Measurements from ENCODE around the gene TESK2.

Gene TESK2

GRCh38 chr1:45334308-45335245 lies 156.4 kb downstream of the TESK2 start:
- Histone ChIP-seq H3K36me3 (peaks cover 29% of the 10 kb centered on the region), H3K4me3 (ENCODE audit: low read depth in 1 of 2, low read length in 1 of 2) (no peak overlapping the region), H3K27ac (no peak overlapping the region), H3K27me3 (no peaks in the 10 kb centered on the region), H3K4me1 (ENCODE audit: control insufficient read depth in 1 of 2, insufficient read depth in 1 of 2, low read depth in 1 of 2, low read length in 1 of 2) (peaks cover 13 to 14% of the 10 kb centered on the region in 2 experiments), H3K9me3 (no peaks in the 10 kb centered on the region)
- no peak for TF ChIP-seq CTCF (IDR thresholded peaks at IDR 0.05)

- Histone ChIP-seq H3K4me1 (ENCODE audit: control insufficient read depth in 1 of 2, insufficient read depth in 1 of 2, low read depth in 1 of 2, low read length in 1 of 2) (peaks cover 8 to 10% of the 10 kb centered on the region in 2 experiments), H3K27ac (no peak overlapping the region), H3K4me3 (ENCODE audit: low read depth in 1 of 2, low read length in 1 of 2) (no peak overlapping the region), H3K9me3 (no peaks in the 10 kb centered on the region), H3K27me3 (peaks cover 9% of the 10 kb centered on the region), H3K36me3 (peaks cover 29% of the 10 kb centered on the region)
- no peak for TF ChIP-seq CTCF (IDR thresholded peaks at IDR 0.05)
Observed at GRCh38 chr1:45332346-45332720, 158.6 kb downstream of the TESK2 start.

- Histone ChIP-seq H3K27me3 (peaks cover 15% of the 10 kb centered on the region), H3K27ac (no peak overlapping the region), H3K4me3 (ENCODE audit: low read depth in 1 of 2, low read length in 1 of 2) (no peak overlapping the region), H3K9me3 (no peaks in the 10 kb centered on the region), H3K36me3 (peaks cover 29% of the 10 kb centered on the region), H3K4me1 (ENCODE audit: control insufficient read depth in 1 of 2, insufficient read depth in 1 of 2, low read depth in 1 of 2, low read length in 1 of 2) (peaks cover 15 to 16% of the 10 kb centered on the region in 2 experiments)
- no peak for TF ChIP-seq CTCF (IDR thresholded peaks at IDR 0.05)
Observed at GRCh38 chr1:45331436-45332345, 159.3 kb downstream of the TESK2 start.

- no peak overlapping the region for H3K27ac ChIP-seq
- H3K36me3 ChIP-seq, result peaks cover 29% of the 10 kb centered on the region
- peaks cover 29% of the 10 kb centered on the region for H3K27me3 ChIP-seq
- peaks cover 16 to 19% of the 10 kb centered on the region in 2 experiments for H3K4me1 ChIP-seq (ENCODE audit: control insufficient read depth in 1 of 2, insufficient read depth in 1 of 2, low read depth in 1 of 2, low read length in 1 of 2)
- TF ChIP-seq CTCF (IDR thresholded peaks at IDR 0.05), result no peak
- no peaks in the 10 kb centered on the region for H3K9me3 ChIP-seq
- no peak overlapping the region for H3K4me3 ChIP-seq (ENCODE audit: low read depth in 1 of 2, low read length in 1 of 2)
Observed at GRCh38 chr1:45329445-45329844, 161.5 kb downstream of the TESK2 start.

- Histone ChIP-seq H3K4me3 (ENCODE audit: low read depth in 1 of 2, low read length in 1 of 2) (no peak overlapping the region), H3K27me3 (peaks cover 29% of the 10 kb centered on the region), H3K9me3 (no peaks in the 10 kb centered on the region), H3K27ac (no peak overlapping the region), H3K36me3 (peaks cover 29% of the 10 kb centered on the region), H3K4me1 (ENCODE audit: control insufficient read depth in 1 of 2, insufficient read depth in 1 of 2, low read depth in 1 of 2, low read length in 1 of 2) (peaks cover 12 to 14% of the 10 kb centered on the region in 2 experiments)
- no peak for TF ChIP-seq CTCF (IDR thresholded peaks at IDR 0.05)
Observed at GRCh38 chr1:45328680-45329079, 162.3 kb downstream of the TESK2 start.

Data from neutrophil (primary cell).